GM12878 (cell line): Measurements from ENCODE around the gene LASP1. TPM values are rescaled to one million over a fixed set of nuclear protein-coding genes. Genes with fewer than 3 reads are reported as not detected.

ENCODE experiments used
- BRCA1 ChIP-seq: IDR thresholded peaks from 2 replicates; pipeline ENCODE4 v1.6.1; 2011; ENCODE audit warnings: low read depth, low read length, improper control_type of control experiment
- CBX3 ChIP-seq: fragments of 200-600 bp; sonication (generic); IDR thresholded peaks from 2 replicates; pipeline ENCODE4 v1.6.1; 2016; ENCODE audit warnings: low read depth, borderline replicate concordance
- EED ChIP-seq: sonication (generic); IDR thresholded peaks from 2 replicates; pipeline ENCODE4 v1.6.1; 2016; ENCODE audit warnings: antibody characterized with exemption, low read depth
- ELK1 ChIP-seq: IDR thresholded peaks from 2 replicates; pipeline ENCODE4 v1.6.1; 2012; ENCODE audit warnings: low read depth, low read length, improper control_type of control experiment
- EZH2 ChIP-seq: IDR thresholded peaks from 2 replicates; pipeline ENCODE4 v1.6.1; 2012; ENCODE audit warnings: low read depth, mild to moderate bottlenecking, control low read depth, inconsistent platforms, low read length, borderline replicate concordance; ENCODE audit not compliant: control insufficient read depth
- HDGF ChIP-seq: fragments of 450-650 bp; IDR thresholded peaks from 2 replicates; pipeline ENCODE4 v1.6.1; 2016; ENCODE audit warnings: antibody characterized with exemption
- MLLT1 ChIP-seq: fragments of 450-650 bp; IDR thresholded peaks from 2 replicates; pipeline ENCODE4 v1.6.1; 2016; ENCODE audit warnings: mild to moderate bottlenecking
- PML ChIP-seq: IDR thresholded peaks from 2 replicates; pipeline ENCODE4 v1.6.1; 2012; ENCODE audit warnings: low read length, inconsistent platforms
- SMC3 ChIP-seq: IDR thresholded peaks from 2 replicates; pipeline ENCODE4 v1.6.1; 2011; ENCODE audit warnings: low read length, improper control_type of control experiment, borderline replicate concordance
- TARDBP ChIP-seq: IDR thresholded peaks from 2 replicates; pipeline ENCODE4 v1.6.1; 2016; ENCODE audit warnings: borderline replicate concordance
- TCF12 ChIP-seq: IDR thresholded peaks from 2 replicates; pipeline ENCODE4 v1.6.1; 2011; ENCODE audit warnings: low read depth, mild to moderate bottlenecking, low read length
- TCF7 ChIP-seq: IDR thresholded peaks from 2 replicates; pipeline ENCODE4 v1.6.1; 2014; ENCODE audit warnings: antibody characterized with exemption, borderline replicate concordance
- YY1 ChIP-seq: IDR thresholded peaks from 2 replicates; pipeline ENCODE4 v1.6.1; 2011; ENCODE audit warnings: low read depth, mild to moderate bottlenecking, low read length
- ZNF24 ChIP-seq: fragments of 450-650 bp; IDR thresholded peaks from 2 replicates; pipeline ENCODE4 v1.6.1; 2017; ENCODE audit warnings: antibody characterized with exemption, mild to moderate bottlenecking
- polyA plus RNA-seq, 11 experiments: library from polyadenylated mRNA; depleted of rRNA in 4 of 11; unstranded in 6 of 11; stranded (reverse) in 5 of 11; fragments of >200 nt; fragmentation: Nextera tagmentation in 4 of 11; fragmentation: Illumina TruSeq in 1 of 11; extraction: Ambion mirVana in 4 of 11; extraction: Trizol in 1 of 11; gene quantifications; 1 replicate in 1 of 11; 2 replicates in 10 of 11; pipeline versions ENCODE4 v1.2.1 to v1.2.3, GENCODE V29; 2011 to 2016; ENCODE audit warnings: inconsistent platforms in 2 of 11, missing spikeins in 2 of 11, low read depth in 1 of 11
- total RNA-seq, 4 experiments: library from RNA; depleted of rRNA in 3 of 4; stranded (reverse); fragments of >200 nt in 3 of 4; fragmentation: Illumina TruSeq in 1 of 4; extraction: Trizol in 1 of 4; gene quantifications; 2 replicates each; pipeline versions ENCODE4 v1.2.1 to v1.2.3, GENCODE V29; 2013 to 2021

Gene LASP1
- total and polyA plus RNA-seq, 10 of the 15 experiments (the other 5 are each of a cell fraction or from before 2014, with no cell fraction given): 21.0 to 114 (median 59.3) TPM

DNA sequence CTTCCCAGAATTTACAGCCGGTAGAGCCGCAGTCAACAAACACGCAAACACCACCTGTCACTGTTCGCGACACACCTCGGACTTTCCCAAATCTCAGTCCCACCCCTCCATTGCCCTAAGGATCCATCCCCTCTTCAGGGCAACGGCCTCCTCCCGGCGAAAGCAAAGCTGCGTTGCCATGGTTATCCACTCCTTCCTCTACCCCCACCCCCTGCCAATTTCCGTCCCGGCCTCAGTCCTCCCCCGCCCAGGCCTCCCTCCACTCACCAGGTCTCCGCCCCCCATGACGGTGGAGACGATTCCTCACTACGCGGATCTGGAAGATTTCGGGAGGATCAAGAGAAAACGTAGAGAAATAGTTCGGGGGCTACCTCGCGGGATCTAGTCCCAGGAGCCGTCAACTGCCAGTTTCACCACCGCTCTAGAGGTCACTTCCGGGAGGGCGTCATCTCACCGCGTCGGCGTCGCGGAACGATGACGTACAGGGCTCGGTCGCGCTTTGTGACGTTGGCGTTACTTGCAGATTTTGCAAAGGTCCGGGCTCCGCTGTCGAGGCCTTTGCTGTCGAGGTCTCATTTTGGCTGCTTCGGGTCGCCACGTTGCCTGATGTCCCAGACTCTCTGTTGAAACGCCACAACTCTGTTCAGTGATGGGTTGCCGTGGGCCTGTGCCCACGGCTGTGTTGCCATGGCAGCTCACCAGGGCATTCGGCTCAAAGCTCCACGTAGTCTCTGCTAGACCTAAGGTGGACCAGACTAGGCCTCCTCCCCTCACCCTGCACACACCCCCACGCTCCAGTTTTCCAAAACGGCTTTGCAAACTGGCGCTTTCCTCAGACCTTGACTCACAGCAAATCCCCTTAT is 44.7 kb upstream of the LASP1 start, which contains the start of gene CWC25 (continued):
- peak; percentile 99 for TF ChIP-seq ELK1
- peak; percentile 79 for TF ChIP-seq YY1
- TF ChIP-seq EZH2: no peak
- TF ChIP-seq TCF7: no peak
- TF ChIP-seq BRCA1: peak; percentile 48
- TF ChIP-seq MLLT1: peak; percentile 100
- peak; percentile 87; the same call in 1 of the 2 replicates for TF ChIP-seq PML
- no peak for TF ChIP-seq CBX3
- TF ChIP-seq TCF12: peak; percentile 68; the same call in 1 of the 2 replicates
- no peak for TF ChIP-seq SMC3
- no peak for TF ChIP-seq ZNF24
- no peak for TF ChIP-seq EED
- TF ChIP-seq HDGF: no peak; the same call in 1 of the 2 replicates
- TF ChIP-seq TARDBP: peak; percentile 92
